Liver (tissue), 9 donors: ENCODE data around the gene TRAK1. TPM values are rescaled to one million over a fixed set of nuclear protein-coding genes. Genes with fewer than 3 reads are reported as not detected.

Experiments
- DNase-seq: peaks from one replicate; pipeline ENCODE4 v3.0.0-alpha.2; 2017; ENCODE audit warnings: low spot score
- H3K27ac ChIP-seq, 2 donors: one replicate each; pipeline ENCODE4 v1.7.0; 2013; ENCODE audit warnings: inconsistent platforms in 2 of 2, low read length in 2 of 2, control low read depth in 1 of 2, low read depth in 1 of 2, mild to moderate bottlenecking in 1 of 2
- H3K27me3 ChIP-seq, 4 donors: one replicate each; pipeline versions ENCODE4 v1.6.1 to v1.7.0; 2013; ENCODE audit warnings: low read length in 3 of 4, inconsistent platforms in 1 of 4, mild to moderate bottlenecking in 1 of 4, moderate library complexity in 1 of 4; ENCODE audit not compliant: control insufficient read depth in 4 of 4, insufficient read depth in 4 of 4
- H3K36me3 ChIP-seq, 4 donors: one replicate each; pipeline versions ENCODE4 v1.6.1 to v1.7.0; 2013; ENCODE audit warnings: low read length in 3 of 4, mild to moderate bottlenecking in 3 of 4, low read depth in 1 of 4, moderate library complexity in 1 of 4; ENCODE audit not compliant: control insufficient read depth in 4 of 4, insufficient read depth in 3 of 4
- H3K4me1 ChIP-seq, 4 donors: one replicate each; pipeline versions ENCODE4 v1.6.1 to v1.7.0; 2013; ENCODE audit warnings: low read length in 3 of 4, mild to moderate bottlenecking in 3 of 4, moderate library complexity in 1 of 4; ENCODE audit not compliant: control insufficient read depth in 4 of 4, insufficient read depth in 4 of 4
- H3K4me3 ChIP-seq, 3 donors: one replicate each; pipeline versions ENCODE4 v1.6.1 to v1.7.0; 2013; ENCODE audit warnings: low read length in 3 of 3, control low read depth in 1 of 3, low read depth in 1 of 3, mild to moderate bottlenecking in 1 of 3
- H3K9ac ChIP-seq, 2 donors: one replicate each; pipeline ENCODE4 v1.7.0; 2013; ENCODE audit warnings: low read length in 2 of 2, mild to moderate bottlenecking in 2 of 2, moderate library complexity in 2 of 2, control low read depth in 1 of 2, low read depth in 1 of 2
- H3K9me3 ChIP-seq, 4 donors: one replicate each; pipeline versions ENCODE4 v1.6.1 to v1.7.0; 2013; ENCODE audit warnings: low read length in 3 of 4; ENCODE audit not compliant: control insufficient read depth in 4 of 4
- ATF3 ChIP-seq: IDR thresholded peaks from 2 replicates; pipeline ENCODE4 v1.6.1; 2016; ENCODE audit warnings: antibody characterized with exemption
- EGR1 ChIP-seq, 2 donors: IDR thresholded peaks; 2 replicates each; pipeline ENCODE4 v1.6.1; 2016 to 2018; ENCODE audit warnings: antibody characterized with exemption in 2 of 2, low read depth in 2 of 2
- FOXA1 ChIP-seq: IDR thresholded peaks from 2 replicates; pipeline ENCODE4 v1.6.1; 2016; ENCODE audit warnings: antibody characterized with exemption
- FOXA2 ChIP-seq: IDR thresholded peaks from 2 replicates; pipeline ENCODE4 v1.6.1; 2016; ENCODE audit warnings: antibody characterized with exemption
- HNF4A ChIP-seq, 2 donors: conservative IDR thresholded peaks; 2 replicates each; pipeline ENCODE4 v1.6.1; 2016; ENCODE audit warnings: antibody characterized with exemption in 2 of 2, mild to moderate bottlenecking in 2 of 2
- JUND ChIP-seq, 2 donors: IDR thresholded peaks; 2 replicates each; pipeline ENCODE4 v1.6.1; 2016; ENCODE audit warnings: antibody characterized with exemption in 2 of 2
- MAX ChIP-seq: IDR thresholded peaks from 2 replicates; pipeline ENCODE4 v1.6.1; 2016; ENCODE audit warnings: antibody characterized with exemption
- NR2F2 ChIP-seq: IDR thresholded peaks from 2 replicates; pipeline ENCODE4 v1.6.1; 2016; ENCODE audit warnings: antibody characterized with exemption
- RAD21 ChIP-seq, 2 donors: IDR thresholded peaks; 2 replicates each; pipeline ENCODE4 v1.6.1; 2016; ENCODE audit warnings: antibody characterized with exemption in 2 of 2, mild to moderate bottlenecking in 2 of 2
- RXRA ChIP-seq, 2 donors: IDR thresholded peaks; 2 replicates each; pipeline ENCODE4 v1.6.1; 2017 to 2018; ENCODE audit warnings: antibody characterized with exemption in 2 of 2, mild to moderate bottlenecking in 1 of 2
- SP1 ChIP-seq: IDR thresholded peaks from 2 replicates; pipeline ENCODE4 v1.6.1; 2018; ENCODE audit warnings: antibody characterized with exemption, mild to moderate bottlenecking
- TAF1 ChIP-seq: conservative IDR thresholded peaks from 2 replicates; pipeline ENCODE4 v1.6.1; 2016; ENCODE audit warnings: antibody characterized with exemption, mild to moderate bottlenecking
- WGBS: extraction: QIAGEN DNeasy Blood & Tissue Kit; methylation state at CpG from one replicate; pipeline ENCODE4 v1.1.7; 2013; 5-methylcytosine and 5-hydroxymethylcytosine counted together
- polyA plus RNA-seq, 2 donors: library from polyadenylated mRNA; stranded (reverse) in 1 of 2; unstranded in 1 of 2; fragments of 200-250 nt in 1 of 2; fragments of >200 nt in 1 of 2; fragmentation: Nextera tagmentation in 1 of 2; extraction: Ambion mirVana in 1 of 2; gene quantifications; one replicate each; pipeline versions ENCODE4 v1.2.1 to v1.2.3, GENCODE V29; 2013 to 2015
- total RNA-seq, 2 donors: library from RNA; depleted of rRNA; stranded (reverse); fragments of >200 nt; gene quantifications; one replicate each; pipeline ENCODE4 v1.2.3, GENCODE V29; 2014
- TF ChIP-seq, protein P1 (sequence below): fragments of 150-350 bp; IDR thresholded peaks from 2 replicates; pipeline ENCODE4 v1.5.1; 2017; ENCODE audit warnings: improper control_type of control experiment, low read depth, low read length; ENCODE audit not compliant: missing input control
- TF ChIP-seq, protein P2 (sequence below): IDR thresholded peaks from 2 replicates; pipeline ENCODE4 v1.6.1; 2016; ENCODE audit warnings: antibody characterized with exemption, mild to moderate bottlenecking
- donor health status: healthy.
- donor health status: healthy.
- donor health status: healthy.
- donor health status: healthy.
- donor health status: healthy.

TRAK1 gene
- total and polyA plus RNA-seq, 4 donors: 3.4 to 21.7 (median 8.6) TPM

DNA sequence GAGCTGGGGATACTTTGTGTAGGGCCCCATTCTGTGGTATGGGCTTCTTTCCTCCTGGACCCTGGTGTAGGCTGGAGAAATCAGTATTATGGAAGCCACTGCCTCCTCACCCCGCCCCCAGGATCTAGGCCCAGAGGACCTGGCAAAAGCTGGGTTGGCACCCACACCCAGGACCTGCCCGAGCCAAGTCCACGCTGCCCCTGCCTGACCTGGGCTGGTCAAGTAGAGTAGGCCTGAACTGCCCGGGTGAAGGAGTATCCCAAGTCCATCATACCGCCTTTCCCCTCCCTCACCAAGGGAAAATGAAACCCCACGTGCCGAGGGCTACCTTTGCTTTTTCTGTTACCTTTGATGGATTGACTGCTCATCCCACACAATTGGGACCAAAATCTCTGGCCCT, 37.7 kb upstream of the TRAK1 start (continued):
- TF ChIP-seq, protein P1, sequence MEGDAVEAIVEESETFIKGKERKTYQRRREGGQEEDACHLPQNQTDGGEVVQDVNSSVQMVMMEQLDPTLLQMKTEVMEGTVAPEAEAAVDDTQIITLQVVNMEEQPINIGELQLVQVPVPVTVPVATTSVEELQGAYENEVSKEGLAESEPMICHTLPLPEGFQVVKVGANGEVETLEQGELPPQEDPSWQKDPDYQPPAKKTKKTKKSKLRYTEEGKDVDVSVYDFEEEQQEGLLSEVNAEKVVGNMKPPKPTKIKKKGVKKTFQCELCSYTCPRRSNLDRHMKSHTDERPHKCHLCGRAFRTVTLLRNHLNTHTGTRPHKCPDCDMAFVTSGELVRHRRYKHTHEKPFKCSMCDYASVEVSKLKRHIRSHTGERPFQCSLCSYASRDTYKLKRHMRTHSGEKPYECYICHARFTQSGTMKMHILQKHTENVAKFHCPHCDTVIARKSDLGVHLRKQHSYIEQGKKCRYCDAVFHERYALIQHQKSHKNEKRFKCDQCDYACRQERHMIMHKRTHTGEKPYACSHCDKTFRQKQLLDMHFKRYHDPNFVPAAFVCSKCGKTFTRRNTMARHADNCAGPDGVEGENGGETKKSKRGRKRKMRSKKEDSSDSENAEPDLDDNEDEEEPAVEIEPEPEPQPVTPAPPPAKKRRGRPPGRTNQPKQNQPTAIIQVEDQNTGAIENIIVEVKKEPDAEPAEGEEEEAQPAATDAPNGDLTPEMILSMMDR: no peak
- TF ChIP-seq FOXA1: no peak
- TF ChIP-seq TAF1: no peak
- peak; percentile 79 to 87 for TF ChIP-seq RXRA (IDR thresholded peaks at IDR 0.05)

GRCh38 chr3:42055291-42055690, 35.9 kb upstream of the TRAK1 start:
- WGBS: 68% methylated on average over 3 of the region's 3 CpGs
- TF ChIP-seq SP1 (peak; percentile 14), FOXA2 (peak; percentile 55), FOXA1 (peak; percentile 8), EGR1 (IDR thresholded peaks at IDR 0.05; ENCODE audit: low read depth in 2 of 2) (no peak), ATF3 (no peak), MAX (peak; percentile 25), NR2F2 (no peak), TAF1 (no peak), RXRA (IDR thresholded peaks at IDR 0.05) (peak; percentile 30 to 66), HNF4A (conservative IDR thresholded peaks at IDR 0.05) (peak; percentile 43 to 65), JUND (IDR thresholded peaks at IDR 0.05) (peak in 1 of 2 donors; percentile 36), RAD21 (IDR thresholded peaks at IDR 0.05) (peak in 1 of 2 donors; percentile 18)
- TF ChIP-seq, protein P1: no peak
- TF ChIP-seq, protein P2, sequence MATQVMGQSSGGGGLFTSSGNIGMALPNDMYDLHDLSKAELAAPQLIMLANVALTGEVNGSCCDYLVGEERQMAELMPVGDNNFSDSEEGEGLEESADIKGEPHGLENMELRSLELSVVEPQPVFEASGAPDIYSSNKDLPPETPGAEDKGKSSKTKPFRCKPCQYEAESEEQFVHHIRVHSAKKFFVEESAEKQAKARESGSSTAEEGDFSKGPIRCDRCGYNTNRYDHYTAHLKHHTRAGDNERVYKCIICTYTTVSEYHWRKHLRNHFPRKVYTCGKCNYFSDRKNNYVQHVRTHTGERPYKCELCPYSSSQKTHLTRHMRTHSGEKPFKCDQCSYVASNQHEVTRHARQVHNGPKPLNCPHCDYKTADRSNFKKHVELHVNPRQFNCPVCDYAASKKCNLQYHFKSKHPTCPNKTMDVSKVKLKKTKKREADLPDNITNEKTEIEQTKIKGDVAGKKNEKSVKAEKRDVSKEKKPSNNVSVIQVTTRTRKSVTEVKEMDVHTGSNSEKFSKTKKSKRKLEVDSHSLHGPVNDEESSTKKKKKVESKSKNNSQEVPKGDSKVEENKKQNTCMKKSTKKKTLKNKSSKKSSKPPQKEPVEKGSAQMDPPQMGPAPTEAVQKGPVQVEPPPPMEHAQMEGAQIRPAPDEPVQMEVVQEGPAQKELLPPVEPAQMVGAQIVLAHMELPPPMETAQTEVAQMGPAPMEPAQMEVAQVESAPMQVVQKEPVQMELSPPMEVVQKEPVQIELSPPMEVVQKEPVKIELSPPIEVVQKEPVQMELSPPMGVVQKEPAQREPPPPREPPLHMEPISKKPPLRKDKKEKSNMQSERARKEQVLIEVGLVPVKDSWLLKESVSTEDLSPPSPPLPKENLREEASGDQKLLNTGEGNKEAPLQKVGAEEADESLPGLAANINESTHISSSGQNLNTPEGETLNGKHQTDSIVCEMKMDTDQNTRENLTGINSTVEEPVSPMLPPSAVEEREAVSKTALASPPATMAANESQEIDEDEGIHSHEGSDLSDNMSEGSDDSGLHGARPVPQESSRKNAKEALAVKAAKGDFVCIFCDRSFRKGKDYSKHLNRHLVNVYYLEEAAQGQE: no peak
- Histone ChIP-seq H3K27me3 (no peaks in the 10 kb centered on the region), H3K4me3 (no peak overlapping the region), H3K9ac (no peak overlapping the region), H3K27ac (peak overlapping the region; percentile 5 to 23), H3K4me1 (peaks cover 9 to 31% (median 22%) of the 10 kb centered on the region in 4 donors), H3K36me3 (no peaks in the 10 kb centered on the region), H3K9me3 (no peaks in the 10 kb centered on the region)
- DNase-seq: no peak
